Measurements from ENCODE around the gene INPP4B.

Gene INPP4B

DNA sequence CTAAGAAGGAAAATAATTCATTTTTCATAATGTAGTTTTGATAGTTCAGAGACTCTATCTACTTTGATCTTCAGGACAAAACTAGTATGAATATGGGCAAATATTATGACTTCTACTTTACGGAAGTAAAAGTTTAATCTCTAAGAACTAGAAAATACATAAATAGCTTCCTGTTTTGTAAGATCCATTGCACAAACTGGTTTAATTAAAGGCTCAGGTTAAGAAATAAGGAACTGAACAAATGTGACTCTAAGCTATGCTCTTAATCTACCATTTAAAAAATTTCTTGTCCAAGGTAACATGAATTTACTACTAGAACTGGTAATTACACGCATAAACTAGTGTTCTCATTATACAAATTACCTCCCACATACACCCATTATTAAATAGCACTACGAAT, 360.6 kb downstream of the INPP4B start:
- TF ChIP-seq CTCF (IDR thresholded peaks at IDR 0.05; ENCODE audit: low read depth, low read length) = no peak
- DNase-seq (ENCODE audit: low read depth in 2 of 2) = no peak
- no peak overlapping the region for H3K4me3 ChIP-seq (replicated peaks in 1 of 2; ENCODE audit: low read depth in 2 of 2, low read length in 2 of 2)

DNA sequence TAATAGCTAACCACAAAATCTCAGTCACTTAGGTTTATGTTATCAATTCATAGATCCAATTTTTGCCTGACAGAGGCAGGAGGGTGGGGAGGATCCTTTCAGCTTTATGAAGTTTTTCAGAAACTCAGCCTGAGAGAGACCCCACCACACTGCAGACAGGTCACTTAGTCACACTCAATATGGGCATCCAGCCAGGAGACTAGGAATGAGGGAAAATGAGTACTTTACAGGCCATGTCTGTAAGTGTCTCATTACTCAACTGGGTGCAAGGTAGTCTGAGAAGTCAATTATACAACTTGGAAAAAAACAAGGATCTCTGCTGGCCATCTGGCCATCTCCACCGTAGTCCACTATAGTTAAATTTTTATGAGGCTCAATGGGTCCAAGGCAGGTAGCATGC, 365.9 kb downstream of the INPP4B start:
- no peak for TF ChIP-seq CTCF (IDR thresholded peaks at IDR 0.05; ENCODE audit: low read depth, low read length)
- DNase-seq (ENCODE audit: low read depth in 2 of 2) = peak in 1 of 2 donors; percentile 59
- no peak overlapping the region for H3K4me3 ChIP-seq (replicated peaks in 1 of 2; ENCODE audit: low read depth in 2 of 2, low read length in 2 of 2)

DNA sequence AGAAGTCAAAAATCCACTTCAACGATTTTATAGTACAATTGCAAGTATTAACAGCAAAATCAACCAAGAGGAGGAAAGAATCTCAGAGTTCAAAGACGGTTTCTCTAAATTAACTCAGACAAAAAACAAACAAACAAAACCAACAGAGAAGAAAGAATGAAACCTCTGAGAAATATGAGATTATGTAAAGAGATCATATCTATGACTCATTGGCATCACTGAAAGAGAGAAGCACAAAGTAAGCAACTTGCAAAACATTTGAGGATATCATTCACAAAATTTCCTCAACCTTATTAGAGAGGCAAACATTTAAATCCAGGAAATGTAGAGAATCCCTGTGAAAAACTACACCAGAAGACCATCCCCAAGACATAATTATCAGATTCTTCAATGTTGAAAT, 370.4 kb downstream of the INPP4B start:
- TF ChIP-seq CTCF (IDR thresholded peaks at IDR 0.05; ENCODE audit: low read depth, low read length) = no peak
- DNase-seq (ENCODE audit: low read depth in 2 of 2) = peak in 1 of 2 donors; percentile 66

GRCh38 chr4:142474398-142475087, 371.6 kb downstream of the INPP4B start:
- no peak for TF ChIP-seq CTCF (IDR thresholded peaks at IDR 0.05; ENCODE audit: low read depth, low read length)
- H3K4me3 ChIP-seq (replicated peaks in 1 of 2; ENCODE audit: low read depth in 2 of 2, low read length in 2 of 2) = no peak overlapping the region
- peak in 1 of 2 donors; percentile 34 for DNase-seq (ENCODE audit: low read depth in 2 of 2)

More for the DNA sequence above, 370.4 kb downstream of the INPP4B start:
- no peak overlapping the region for H3K4me3 ChIP-seq (replicated peaks in 1 of 2; ENCODE audit: low read depth in 2 of 2, low read length in 2 of 2)

DNA sequence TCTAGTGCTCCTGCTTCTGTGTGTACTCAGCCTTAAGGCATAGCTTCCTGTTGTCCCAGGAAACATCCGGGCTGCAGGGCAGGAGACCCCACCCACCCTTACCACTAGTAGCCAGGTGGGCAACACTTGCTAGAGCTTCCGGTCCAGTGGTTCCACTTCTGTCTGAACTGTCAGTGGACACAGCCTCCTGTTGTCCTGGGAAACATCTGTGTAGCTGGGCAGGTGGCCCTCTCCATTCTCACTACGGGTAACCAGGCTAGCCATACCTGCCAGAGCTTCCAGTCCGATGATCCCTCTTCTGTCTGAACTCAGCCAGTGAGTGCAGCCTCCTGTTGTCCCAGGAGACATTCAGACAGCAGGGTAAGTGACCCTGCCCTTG, 372.2 kb downstream of the INPP4B start:
- DNase-seq (ENCODE audit: low read depth in 2 of 2) = no peak
- no peak for TF ChIP-seq CTCF (IDR thresholded peaks at IDR 0.05; ENCODE audit: low read depth, low read length)
- no peak overlapping the region for H3K4me3 ChIP-seq (replicated peaks in 1 of 2; ENCODE audit: low read depth in 2 of 2, low read length in 2 of 2)

DNA sequence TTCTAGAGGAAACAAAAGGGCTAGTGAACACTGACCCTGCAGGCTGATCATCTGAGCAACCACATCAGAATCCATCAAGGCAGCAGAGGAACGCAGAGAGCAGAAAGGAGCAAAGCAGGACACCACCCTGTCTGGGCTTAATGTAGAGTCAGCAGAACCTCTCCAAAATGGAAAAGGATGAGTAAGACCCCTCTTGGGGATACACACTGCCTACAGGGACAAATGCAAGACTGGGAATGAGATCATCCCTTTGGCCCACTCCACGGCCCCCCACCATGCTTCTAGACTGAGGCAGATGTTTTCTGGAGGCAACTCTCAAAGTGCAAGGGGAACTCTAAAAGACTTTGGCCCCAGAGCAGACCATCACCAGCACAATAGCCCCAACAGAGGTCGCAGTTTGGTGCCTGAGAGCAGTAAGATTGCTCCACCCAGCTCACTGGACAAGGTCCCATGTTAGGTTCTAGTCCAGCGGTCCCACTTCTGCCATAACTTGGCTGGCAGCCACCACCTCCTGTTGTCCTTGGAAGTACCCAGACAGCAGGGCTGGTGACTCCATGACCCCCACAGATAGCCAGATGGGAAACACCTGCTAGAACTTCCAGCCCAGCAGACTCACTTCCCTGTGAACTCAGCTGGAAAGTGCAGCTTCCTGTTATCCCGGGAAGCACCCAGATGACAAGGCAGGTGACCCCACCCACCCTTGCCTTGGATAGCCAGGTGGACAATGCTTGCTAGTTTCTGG, 372.7 kb downstream of the INPP4B start:
- TF ChIP-seq CTCF (IDR thresholded peaks at IDR 0.05; ENCODE audit: low read depth, low read length) = no peak
- DNase-seq (ENCODE audit: low read depth in 2 of 2) = peak in 1 of 2 donors; percentile 55
- H3K4me3 ChIP-seq (replicated peaks in 1 of 2; ENCODE audit: low read depth in 2 of 2, low read length in 2 of 2) = no peak overlapping the region
